H9 (cell line): ENCODE data around the gene TPRN. TPM values are rescaled to one million over a fixed set of nuclear protein-coding genes. Genes with fewer than 3 reads are reported as not detected.

Experiments
- DNase-seq: peaks from one replicate; pipeline ENCODE4 v3.0.0-alpha.2; 2017
- H2AFZ ChIP-seq: one replicate; pipeline ENCODE4 v1.6.1; 2013; ENCODE audit warnings: mild to moderate bottlenecking, low read length, control low read depth, moderate library complexity
- H2AK5ac ChIP-seq: 2 replicates; pipeline ENCODE4 v1.6.1; 2013; ENCODE audit warnings: low read length, control low read depth, mixed read lengths; ENCODE audit not compliant: insufficient read length
- H2BK120ac ChIP-seq: one replicate; pipeline ENCODE4 v1.6.1; 2013; ENCODE audit warnings: low read depth, mild to moderate bottlenecking, low read length, control low read depth, inconsistent platforms; ENCODE audit not compliant: poor library complexity, severe bottlenecking
- H2BK12ac ChIP-seq: 2 replicates; pipeline ENCODE4 v1.6.1; 2013; ENCODE audit warnings: low read length, control low read depth, mixed read lengths, low read depth; ENCODE audit not compliant: insufficient read length
- H2BK15ac ChIP-seq: 2 replicates; pipeline ENCODE4 v1.6.1; 2013; ENCODE audit warnings: low read depth, low read length, control low read depth
- H2BK20ac ChIP-seq: one replicate; pipeline ENCODE4 v1.6.1; 2013; ENCODE audit warnings: low read depth, mild to moderate bottlenecking, low read length, control low read depth, inconsistent platforms; ENCODE audit not compliant: poor library complexity, severe bottlenecking
- H2BK5ac ChIP-seq: 2 replicates; pipeline ENCODE4 v1.6.1; 2013; ENCODE audit warnings: low read length, control low read depth, mixed read lengths; ENCODE audit not compliant: insufficient read length
- H3K14ac ChIP-seq: 2 replicates; pipeline ENCODE4 v1.6.1; 2013; ENCODE audit warnings: low read length, control low read depth; ENCODE audit not compliant: insufficient read depth
- H3K18ac ChIP-seq: 2 replicates; pipeline ENCODE4 v1.6.1; 2013; ENCODE audit warnings: low read depth, mild to moderate bottlenecking, mixed read lengths, low read length, control low read depth; ENCODE audit not compliant: insufficient read length
- H3K23ac ChIP-seq: 2 replicates; pipeline ENCODE4 v1.6.1; 2013; ENCODE audit warnings: low read length, control low read depth, mixed read lengths, low read depth; ENCODE audit not compliant: insufficient read length
- H3K23me2 ChIP-seq: 2 replicates; pipeline ENCODE4 v1.6.1; 2013; ENCODE audit warnings: low read depth, mild to moderate bottlenecking, mixed read lengths, low read length, control low read depth; ENCODE audit not compliant: insufficient read length, poor library complexity, severe bottlenecking
- H3K27ac ChIP-seq: 2 replicates; pipeline ENCODE4 v1.5.1; 2013; ENCODE audit warnings: low read length, control low read depth, mixed read lengths, low read depth; ENCODE audit not compliant: insufficient read length
- H3K27me3 ChIP-seq: 2 replicates; pipeline ENCODE4 v1.6.1; 2013; ENCODE audit warnings: low read length, control low read depth, inconsistent platforms; ENCODE audit not compliant: insufficient read depth
- H3K4ac ChIP-seq: 2 replicates; pipeline ENCODE4 v1.6.1; 2013; ENCODE audit warnings: low read depth, mild to moderate bottlenecking, control low read depth, inconsistent platforms, low read length, moderate library complexity
- H3K4me1 ChIP-seq: 2 replicates; pipeline ENCODE4 v1.6.1; 2013; ENCODE audit warnings: low read length, control low read depth, inconsistent platforms; ENCODE audit not compliant: insufficient read depth
- H3K4me2 ChIP-seq: 2 replicates; pipeline ENCODE4 v1.6.1; 2013; ENCODE audit warnings: low read length, control low read depth, mixed read lengths; ENCODE audit not compliant: insufficient read length, insufficient read depth
- H3K56ac ChIP-seq: 2 replicates; pipeline ENCODE4 v1.6.1; 2013; ENCODE audit warnings: low read depth, mild to moderate bottlenecking, mixed read lengths, low read length, control low read depth; ENCODE audit not compliant: insufficient read length
- H3K79me1 ChIP-seq: 2 replicates; pipeline ENCODE4 v1.6.1; 2013; ENCODE audit warnings: low read depth, mild to moderate bottlenecking, moderate library complexity, low read length, control low read depth, inconsistent platforms; ENCODE audit not compliant: insufficient read depth, poor library complexity, severe bottlenecking
- H3K79me2 ChIP-seq: 2 replicates; pipeline ENCODE4 v1.6.1; 2013; ENCODE audit warnings: low read length, control low read depth, inconsistent platforms; ENCODE audit not compliant: insufficient read depth
- H3K9ac ChIP-seq: 2 replicates; pipeline ENCODE4 v1.6.1; 2013; ENCODE audit warnings: low read length, control low read depth, mixed read lengths; ENCODE audit not compliant: insufficient read length; ENCODE audit errors: extremely low read depth
- H3K9me3 ChIP-seq: one replicate; pipeline ENCODE4 v1.6.1; 2013; ENCODE audit warnings: low read depth, low read length, inconsistent platforms; ENCODE audit not compliant: control insufficient read depth
- H3T11ph ChIP-seq: one replicate; pipeline ENCODE4 v1.6.1; 2013; ENCODE audit warnings: mild to moderate bottlenecking, low read length, control low read depth, inconsistent platforms
- H4K20me1 ChIP-seq: one replicate; pipeline ENCODE4 v1.6.1; 2013; ENCODE audit not compliant: control insufficient read depth, insufficient read length, insufficient read depth
- H4K5ac ChIP-seq: 2 replicates; pipeline ENCODE4 v1.6.1; 2013; ENCODE audit warnings: low read depth, mild to moderate bottlenecking, mixed read lengths, low read length, control low read depth; ENCODE audit not compliant: insufficient read length
- H4K8ac ChIP-seq: replicated peaks from 2 replicates; pipeline ENCODE4 v1.6.1; 2013; ENCODE audit warnings: low read length, control low read depth, mixed read lengths, low read depth; ENCODE audit not compliant: insufficient read length
- H4K91ac ChIP-seq: 2 replicates; pipeline ENCODE4 v1.6.1; 2013; ENCODE audit warnings: low read depth, mild to moderate bottlenecking, moderate library complexity, mixed read lengths, low read length, control low read depth; ENCODE audit not compliant: insufficient read length
- H3K27ac Mint-ChIP-seq, 3 experiments: 2 replicates in 2 of 3; 3 replicates in 1 of 3; pipeline ENCODE4 v1.8.0; 2020 to 2021; ENCODE audit warnings: mixed read lengths in 3 of 3, mild to moderate bottlenecking in 1 of 3, moderate library complexity in 1 of 3
- H3K27me3 Mint-ChIP-seq: 2 replicates; pipeline ENCODE4 v1.8.0; 2021; ENCODE audit warnings: low read depth, mild to moderate bottlenecking, moderate library complexity, mixed read lengths
- H3K36me3 Mint-ChIP-seq, 3 experiments: 2 replicates in 2 of 3; 3 replicates in 1 of 3; pipeline ENCODE4 v1.8.0; 2020 to 2021; ENCODE audit warnings: low read depth in 3 of 3, mixed read lengths in 3 of 3; ENCODE audit not compliant: insufficient read depth in 1 of 3
- H3K4me1 Mint-ChIP-seq, 2 experiments: 2 replicates each; pipeline ENCODE4 v1.8.0; 2020; ENCODE audit warnings: mixed read lengths in 2 of 2
- H3K4me3 Mint-ChIP-seq, 2 experiments: 2 replicates in 1 of 2; 3 replicates in 1 of 2; pipeline ENCODE4 v1.8.0; 2020 to 2021; ENCODE audit warnings: mild to moderate bottlenecking in 2 of 2, mixed read lengths in 2 of 2, moderate library complexity in 1 of 2
- H3K9me3 Mint-ChIP-seq, 2 experiments: 2 replicates in 1 of 2; 3 replicates in 1 of 2; pipeline ENCODE4 v1.8.0; 2020; ENCODE audit warnings: mild to moderate bottlenecking in 2 of 2, mixed read lengths in 2 of 2, moderate library complexity in 1 of 2
- WGBS: extraction: QIAGEN DNeasy Blood & Tissue Kit; methylation state at CpG from one replicate; pipeline ENCODE4 v1.1.7; 2013; ENCODE audit warnings: missing lambda C conversion rate, low lambda C conversion rate, mixed read lengths; ENCODE audit not compliant: insufficient read length; ENCODE audit errors: extremely low coverage; 5-methylcytosine and 5-hydroxymethylcytosine counted together
- total RNA-seq: library from RNA; stranded (reverse); gene quantifications from 2 replicates; pipeline ENCODE4 v1.2.1, GENCODE V29; 2021
- TF ChIP-seq, protein P1 (sequence below): fragments of 200-600 bp; sonication (generic); conservative IDR thresholded peaks from 3 replicates; pipeline ENCODE4 v1.8.0; 2021; ENCODE audit warnings: antibody characterized with exemption, mild to moderate bottlenecking

Gene TPRN
- total RNA-seq, 1 experiment from 2014 or later = 30.7 TPM

DNA sequence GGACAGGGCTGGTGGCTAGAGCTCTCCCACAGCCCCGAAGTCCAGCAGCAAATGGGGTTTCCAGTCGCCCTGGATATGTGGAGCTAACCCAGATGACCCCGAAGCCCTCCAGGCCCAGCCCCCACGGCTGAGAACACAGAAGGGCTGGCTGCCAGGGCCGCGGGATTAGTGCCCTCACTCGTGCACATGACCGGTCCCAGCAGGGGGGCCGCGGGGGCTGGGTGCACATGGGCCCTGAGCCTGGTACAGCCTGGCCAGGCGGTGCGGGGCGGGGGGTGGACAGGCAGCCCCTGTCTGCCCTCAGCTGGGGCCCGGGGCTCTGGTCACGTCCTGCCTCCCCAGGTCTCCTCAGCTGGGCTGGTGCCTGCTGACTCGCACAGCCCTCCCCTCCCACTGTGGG is 6.2 kb downstream of the TPRN start:
- Histone ChIP-seq H2BK15ac (no peak overlapping the region), H4K5ac (no peak overlapping the region), H2AK5ac (no peak overlapping the region), H2BK120ac (no peak overlapping the region), H3K27ac (no peak overlapping the region), H3K79me1 (peaks cover 3% of the 10 kb centered on the region), H3T11ph (no peak overlapping the region), H4K20me1 (no peaks in the 10 kb centered on the region), H3K56ac (no peak overlapping the region), H3K27me3 (no peaks in the 10 kb centered on the region), H3K23ac (no peak overlapping the region), H4K91ac (no peak overlapping the region), H4K8ac (no peak overlapping the region), H3K4ac (no peak overlapping the region), H2AFZ (no peak overlapping the region), H3K4me1 (peaks cover 4% of the 10 kb centered on the region; the same call in 1 of the 2 replicates), H3K18ac (no peak overlapping the region), H2BK12ac (no peak overlapping the region), H3K14ac (no peak overlapping the region; the same call in 1 of the 2 replicates), H3K9ac (no peak overlapping the region), H3K9me3 (no peaks in the 10 kb centered on the region), H3K23me2 (peaks cover 2% of the 10 kb centered on the region), H3K4me2 (no peak overlapping the region), H3K79me2 (0 out of 2 replicates have a peak, but pooled peaks cover 2% of the 10 kb centered on the region), H2BK5ac (no peak overlapping the region), H2BK20ac (no peak overlapping the region)
- no peak for DNase-seq
- no peaks in the 10 kb centered on the region for H3K27me3 Mint-ChIP-seq
- H3K36me3 Mint-ChIP-seq = peaks cover 5 to 15% (median 11%) of the 10 kb centered on the region in 3 experiments; a peak in 5 of 7 replicates
- H3K4me1 Mint-ChIP-seq = peaks cover 8 to 17% of the 10 kb centered on the region in 2 experiments
- no peak overlapping the region for H3K4me3 Mint-ChIP-seq
- TF ChIP-seq, protein P1, sequence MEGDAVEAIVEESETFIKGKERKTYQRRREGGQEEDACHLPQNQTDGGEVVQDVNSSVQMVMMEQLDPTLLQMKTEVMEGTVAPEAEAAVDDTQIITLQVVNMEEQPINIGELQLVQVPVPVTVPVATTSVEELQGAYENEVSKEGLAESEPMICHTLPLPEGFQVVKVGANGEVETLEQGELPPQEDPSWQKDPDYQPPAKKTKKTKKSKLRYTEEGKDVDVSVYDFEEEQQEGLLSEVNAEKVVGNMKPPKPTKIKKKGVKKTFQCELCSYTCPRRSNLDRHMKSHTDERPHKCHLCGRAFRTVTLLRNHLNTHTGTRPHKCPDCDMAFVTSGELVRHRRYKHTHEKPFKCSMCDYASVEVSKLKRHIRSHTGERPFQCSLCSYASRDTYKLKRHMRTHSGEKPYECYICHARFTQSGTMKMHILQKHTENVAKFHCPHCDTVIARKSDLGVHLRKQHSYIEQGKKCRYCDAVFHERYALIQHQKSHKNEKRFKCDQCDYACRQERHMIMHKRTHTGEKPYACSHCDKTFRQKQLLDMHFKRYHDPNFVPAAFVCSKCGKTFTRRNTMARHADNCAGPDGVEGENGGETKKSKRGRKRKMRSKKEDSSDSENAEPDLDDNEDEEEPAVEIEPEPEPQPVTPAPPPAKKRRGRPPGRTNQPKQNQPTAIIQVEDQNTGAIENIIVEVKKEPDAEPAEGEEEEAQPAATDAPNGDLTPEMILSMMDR = no peak
- H3K27ac Mint-ChIP-seq = no peak overlapping the region
- H3K9me3 Mint-ChIP-seq = no peaks in the 10 kb centered on the region
- WGBS = no CpG with 5 or more reads among the region's 16 CpGs
